ENCODE data around the gene KCNIP1. TPM values are rescaled to one million over a fixed set of nuclear protein-coding genes. Genes with fewer than 3 reads are reported as not detected.

KCNIP1 gene
- total RNA-seq, 1 donor from 2014 or later = 0.45 TPM

DNA sequence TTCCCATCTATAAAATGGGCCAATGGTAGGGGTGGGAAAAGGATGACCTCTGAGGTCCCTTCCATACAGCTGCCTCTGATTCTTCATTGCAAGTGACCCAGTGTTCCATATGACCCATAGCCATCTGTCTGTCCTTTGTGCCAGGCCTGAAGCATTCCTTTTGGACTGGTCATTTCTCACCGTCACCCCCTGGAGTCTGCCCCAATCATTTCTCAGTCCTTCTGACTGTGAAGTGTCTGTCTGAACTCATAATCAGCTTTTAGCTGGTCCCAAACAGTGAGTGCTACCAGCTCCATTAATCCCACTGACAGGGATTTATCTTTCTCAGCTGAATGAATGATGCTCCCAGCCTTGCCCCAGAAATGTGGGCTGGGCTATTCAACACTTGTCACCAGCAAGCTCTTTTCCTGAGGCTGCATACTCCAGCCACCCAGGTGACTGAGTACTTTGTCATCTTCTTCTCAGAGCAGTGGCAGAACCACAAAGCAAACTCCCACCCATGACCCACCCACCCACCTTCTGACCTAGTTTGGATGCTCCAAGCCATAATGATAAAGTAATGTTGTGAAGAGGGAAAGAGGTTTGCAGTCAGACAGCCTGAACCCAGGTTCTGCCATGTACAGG, 37.4 kb downstream of the KCNIP1 start:
- no peaks in the 10 kb centered on the region for H3K9me3 ChIP-seq (ENCODE audit: insufficient read depth, low read depth, low read length)
- no peak overlapping the region for H3K4me3 ChIP-seq (ENCODE audit: insufficient read depth, low read depth, low read length)
- Mint-ChIP-seq H3K9me3 (ENCODE audit: unreplicated experiment) (peaks cover 10% of the 10 kb centered on the region), H3K36me3 (ENCODE audit: low read depth, unreplicated experiment) (no peaks in the 10 kb centered on the region), H3K4me1 (ENCODE audit: low read depth, unreplicated experiment) (peaks cover 8% of the 10 kb centered on the region), H3K4me3 (ENCODE audit: unreplicated experiment) (no peak overlapping the region), H3K27ac (ENCODE audit: unreplicated experiment) (no peak overlapping the region), H3K27me3 (ENCODE audit: low read depth, unreplicated experiment) (peaks cover 30% of the 10 kb centered on the region)
- H3K79me2 ChIP-seq (ENCODE audit: insufficient read depth, low read length) = no peaks in the 10 kb centered on the region
- H3K4me1 ChIP-seq (ENCODE audit: insufficient read depth, low read length) = no peaks in the 10 kb centered on the region
- no peak overlapping the region for H2AFZ ChIP-seq (ENCODE audit: low read depth, low read length)
- H3K4me2 ChIP-seq (ENCODE audit: low read length) = no peak overlapping the region
- H4K20me1 ChIP-seq (ENCODE audit: insufficient read depth, low read length) = no peaks in the 10 kb centered on the region
- no peak for TF ChIP-seq EZH2 (IDR thresholded peaks at IDR 0.05; ENCODE audit: insufficient read depth, low read length)
- TF ChIP-seq, protein P1, sequence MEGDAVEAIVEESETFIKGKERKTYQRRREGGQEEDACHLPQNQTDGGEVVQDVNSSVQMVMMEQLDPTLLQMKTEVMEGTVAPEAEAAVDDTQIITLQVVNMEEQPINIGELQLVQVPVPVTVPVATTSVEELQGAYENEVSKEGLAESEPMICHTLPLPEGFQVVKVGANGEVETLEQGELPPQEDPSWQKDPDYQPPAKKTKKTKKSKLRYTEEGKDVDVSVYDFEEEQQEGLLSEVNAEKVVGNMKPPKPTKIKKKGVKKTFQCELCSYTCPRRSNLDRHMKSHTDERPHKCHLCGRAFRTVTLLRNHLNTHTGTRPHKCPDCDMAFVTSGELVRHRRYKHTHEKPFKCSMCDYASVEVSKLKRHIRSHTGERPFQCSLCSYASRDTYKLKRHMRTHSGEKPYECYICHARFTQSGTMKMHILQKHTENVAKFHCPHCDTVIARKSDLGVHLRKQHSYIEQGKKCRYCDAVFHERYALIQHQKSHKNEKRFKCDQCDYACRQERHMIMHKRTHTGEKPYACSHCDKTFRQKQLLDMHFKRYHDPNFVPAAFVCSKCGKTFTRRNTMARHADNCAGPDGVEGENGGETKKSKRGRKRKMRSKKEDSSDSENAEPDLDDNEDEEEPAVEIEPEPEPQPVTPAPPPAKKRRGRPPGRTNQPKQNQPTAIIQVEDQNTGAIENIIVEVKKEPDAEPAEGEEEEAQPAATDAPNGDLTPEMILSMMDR (IDR thresholded peaks at IDR 0.05; ENCODE audit: insufficient read depth, low read depth, low read length) = no peak
- FAIRE-seq = no peak
- H3K9ac ChIP-seq (ENCODE audit: low read length) = no peak overlapping the region
- DNase-seq (ENCODE audit: low read depth) = no peak
- H3K27me3 ChIP-seq (ENCODE audit: insufficient read depth, low read length) = no peaks in the 10 kb centered on the region
- H3K36me3 ChIP-seq (ENCODE audit: insufficient read depth, low read length) = no peaks in the 10 kb centered on the region
- H3K27ac ChIP-seq (ENCODE audit: low read depth, low read length) = no peak overlapping the region

DNA sequence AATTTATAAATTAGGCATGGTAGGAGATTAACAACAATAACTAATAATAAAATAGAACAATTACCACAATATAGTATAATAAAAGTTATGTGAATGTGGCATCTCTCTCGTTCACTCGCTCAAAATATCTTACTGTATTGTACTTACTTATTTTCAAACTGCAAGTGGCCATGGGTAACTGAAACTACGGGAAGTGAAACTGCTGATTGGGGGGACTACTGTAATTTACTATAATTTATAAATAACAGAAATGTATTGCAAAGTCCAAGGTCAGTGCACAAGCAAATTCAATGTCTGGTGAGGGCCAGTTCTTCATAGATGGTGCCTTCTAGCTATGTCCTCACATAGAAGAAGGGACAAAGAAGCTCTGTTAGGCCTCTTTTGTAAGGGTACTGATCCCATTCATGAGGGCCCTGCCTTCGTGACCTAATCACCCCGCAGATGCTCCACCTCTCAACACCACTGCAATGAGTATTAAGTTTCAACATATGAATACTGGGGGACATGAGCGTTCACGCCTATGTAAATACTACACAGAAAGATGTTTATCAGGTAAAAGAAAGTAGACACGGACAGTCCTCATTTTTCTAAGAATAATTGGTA, 39.0 kb downstream of the KCNIP1 start:
- no peak for DNase-seq (ENCODE audit: low read depth)
- no peaks in the 10 kb centered on the region for H3K4me1 ChIP-seq (ENCODE audit: insufficient read depth, low read length)
- Mint-ChIP-seq H3K4me1 (ENCODE audit: low read depth, unreplicated experiment) (peaks cover 9% of the 10 kb centered on the region), H3K27me3 (ENCODE audit: low read depth, unreplicated experiment) (peaks cover 20% of the 10 kb centered on the region), H3K27ac (ENCODE audit: unreplicated experiment) (no peak overlapping the region), H3K4me3 (ENCODE audit: unreplicated experiment) (no peak overlapping the region), H3K36me3 (ENCODE audit: low read depth, unreplicated experiment) (no peaks in the 10 kb centered on the region), H3K9me3 (ENCODE audit: unreplicated experiment) (peaks cover 10% of the 10 kb centered on the region)
- no peaks in the 10 kb centered on the region for H4K20me1 ChIP-seq (ENCODE audit: insufficient read depth, low read length)
- no peaks in the 10 kb centered on the region for H3K27me3 ChIP-seq (ENCODE audit: insufficient read depth, low read length)
- no peak for FAIRE-seq
- no peak overlapping the region for H3K9ac ChIP-seq (ENCODE audit: low read length)
- H3K9me3 ChIP-seq (ENCODE audit: insufficient read depth, low read depth, low read length) = no peaks in the 10 kb centered on the region
- no peaks in the 10 kb centered on the region for H3K36me3 ChIP-seq (ENCODE audit: insufficient read depth, low read length)
- no peak overlapping the region for H3K27ac ChIP-seq (ENCODE audit: low read depth, low read length)
- H3K4me3 ChIP-seq (ENCODE audit: insufficient read depth, low read depth, low read length) = no peak overlapping the region
- H2AFZ ChIP-seq (ENCODE audit: low read depth, low read length) = no peak overlapping the region
- TF ChIP-seq, protein P1 (IDR thresholded peaks at IDR 0.05; ENCODE audit: insufficient read depth, low read depth, low read length) = no peak
- no peak for TF ChIP-seq EZH2 (IDR thresholded peaks at IDR 0.05; ENCODE audit: insufficient read depth, low read length)
- no peak overlapping the region for H3K4me2 ChIP-seq (ENCODE audit: low read length)
- H3K79me2 ChIP-seq (ENCODE audit: insufficient read depth, low read length) = no peaks in the 10 kb centered on the region

DNA sequence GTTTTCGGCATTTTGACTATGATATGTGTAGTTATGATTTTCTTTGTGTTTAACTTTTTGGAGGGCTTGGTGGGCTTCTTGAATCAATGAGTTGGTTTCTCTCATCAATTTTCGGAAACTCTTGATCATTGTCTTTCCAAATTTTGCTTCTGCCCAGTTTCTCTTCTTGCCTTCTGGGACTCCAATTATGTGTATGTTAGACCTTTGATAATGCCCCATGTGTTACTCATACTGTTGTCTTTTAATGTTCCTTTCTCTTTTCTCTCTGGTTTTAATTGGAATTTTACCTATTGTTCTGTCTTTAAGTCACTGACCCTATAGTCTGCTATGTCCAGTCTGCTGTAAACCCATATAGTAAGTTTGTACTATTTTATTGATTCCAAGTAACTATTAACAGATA, 41.5 kb downstream of the KCNIP1 start:
- Histone ChIP-seq H3K4me1 (ENCODE audit: insufficient read depth, low read length) (no peaks in the 10 kb centered on the region), H4K20me1 (ENCODE audit: insufficient read depth, low read length) (no peaks in the 10 kb centered on the region), H3K9me3 (ENCODE audit: insufficient read depth, low read depth, low read length) (no peaks in the 10 kb centered on the region), H3K4me3 (ENCODE audit: insufficient read depth, low read depth, low read length) (no peak overlapping the region), H3K27ac (ENCODE audit: low read depth, low read length) (no peak overlapping the region), H3K9ac (ENCODE audit: low read length) (no peak overlapping the region), H3K27me3 (ENCODE audit: insufficient read depth, low read length) (no peaks in the 10 kb centered on the region), H3K79me2 (ENCODE audit: insufficient read depth, low read length) (no peaks in the 10 kb centered on the region), H3K36me3 (ENCODE audit: insufficient read depth, low read length) (no peaks in the 10 kb centered on the region), H3K4me2 (ENCODE audit: low read length) (no peak overlapping the region), H2AFZ (ENCODE audit: low read depth, low read length) (no peak overlapping the region)
- Mint-ChIP-seq H3K4me1 (ENCODE audit: low read depth, unreplicated experiment) (peaks cover 9% of the 10 kb centered on the region), H3K36me3 (ENCODE audit: low read depth, unreplicated experiment) (no peaks in the 10 kb centered on the region), H3K27ac (ENCODE audit: unreplicated experiment) (no peak overlapping the region), H3K9me3 (ENCODE audit: unreplicated experiment) (peaks cover 10% of the 10 kb centered on the region), H3K4me3 (ENCODE audit: unreplicated experiment) (no peak overlapping the region), H3K27me3 (ENCODE audit: low read depth, unreplicated experiment) (peaks cover 4% of the 10 kb centered on the region)
- TF ChIP-seq, protein P1 (IDR thresholded peaks at IDR 0.05; ENCODE audit: insufficient read depth, low read depth, low read length) = no peak
- TF ChIP-seq EZH2 (IDR thresholded peaks at IDR 0.05; ENCODE audit: insufficient read depth, low read length) = no peak
- FAIRE-seq (no peak), DNase-seq (ENCODE audit: low read depth) (no peak)
